Gastrocnemius medialis (tissue), 4 donors: ENCODE data around the gene MYOZ2. TPM values are rescaled to one million over a fixed set of nuclear protein-coding genes. Genes with fewer than 3 reads are reported as not detected.
A peak's percentile ranks its signal among the peaks of the same experiment; 100 is the strongest.

Source experiments
- ATAC-seq, 2 donors: fragments of 150-250 bp; one replicate each; pipeline ENCODE4 v1.9.1; 2016
- DNase-seq, 2 donors: peaks; one replicate each; pipeline ENCODE4 v3.0.0-alpha.2; 2019
- H3K27ac ChIP-seq, 4 donors: fragments of 200-600 bp; sonication (generic); 1 replicate in 1 of 4; 2 replicates in 3 of 4; pipeline ENCODE4 v1.5.1; 2016 to 2018; ENCODE audit warnings: mild to moderate bottlenecking in 2 of 4, moderate library complexity in 1 of 4
- H3K27me3 ChIP-seq, 3 donors: fragments of 200-600 bp; sonication (generic) in 2 of 3; 1 replicate in 1 of 3; 2 replicates in 2 of 3; pipeline versions ENCODE4 v1.5.1 to v1.6.0; 2016 to 2019; ENCODE audit warnings: mild to moderate bottlenecking in 1 of 3, moderate library complexity in 1 of 3
- H3K36me3 ChIP-seq, 2 donors: fragments of 200-600 bp; sonication (generic) in 1 of 2; one replicate each; pipeline ENCODE4 v1.5.1; 2017 to 2018
- H3K4me1 ChIP-seq, 2 donors: fragments of 200-600 bp; sonication (generic) in 1 of 2; one replicate each; pipeline ENCODE4 v1.5.1; 2016 to 2017; ENCODE audit warnings: mild to moderate bottlenecking in 2 of 2
- H3K4me3 ChIP-seq, 4 donors: fragments of 200-600 bp; sonication (generic) in 3 of 4; 1 replicate in 1 of 4; 2 replicates in 3 of 4; pipeline ENCODE4 v1.5.1; 2016 to 2019; ENCODE audit warnings: mild to moderate bottlenecking in 2 of 4
- H3K9me3 ChIP-seq, 3 donors: fragments of 200-600 bp; sonication (generic) in 2 of 3; 1 replicate in 1 of 3; 2 replicates in 2 of 3; pipeline ENCODE4 v1.5.1; 2016 to 2019
- CTCF ChIP-seq, 5 experiments: fragments of 450-650 bp in 3 of 5; fragments of 200-600 bp in 2 of 5; sonication (generic) in 2 of 5; IDR thresholded peaks in 4 of 5; conservative IDR thresholded peaks in 1 of 5; 1 replicate in 4 of 5; 2 replicates in 1 of 5; pipeline ENCODE4 v1.5.1; 2016 to 2019; ENCODE audit warnings: antibody characterized with exemption in 5 of 5, mild to moderate bottlenecking in 3 of 5, moderate library complexity in 3 of 5
- POLR2A ChIP-seq, 2 donors: fragments of 450-650 bp; IDR thresholded peaks; one replicate each; pipeline ENCODE4 v1.6.1; 2017; ENCODE audit warnings: antibody characterized with exemption in 2 of 2, mild to moderate bottlenecking in 2 of 2, moderate library complexity in 2 of 2
- in situ Hi-C, 4 donors: fragments of 200-750 bp; cut with MboI; loops; one replicate each; pipeline versions ENCODE4 v1.15.0 to v1.8.0; 2017; ENCODE audit warnings: low sequenced_read_pairs in 4 of 4
- intact Hi-C: fragments of 100-400 bp; cut with DNase I; formaldehyde crosslinking; loops from one replicate; pipeline ENCODE4 v1.15.1; 2023; ENCODE audit warnings: low total_unique reads
- total RNA-seq, 4 donors: library from RNA; depleted of rRNA; stranded (reverse); fragments of >200 nt; gene quantifications; one replicate each; pipeline versions ENCODE4 v1.1.0 to v1.2.3, GENCODE V29; 2016

MYOZ2 gene
- total RNA-seq, 4 donors from 2014 or later = 30.6 to 290 (median 87.9) TPM

GRCh38 chr4:119233191-119233590, 97.6 kb downstream of the MYOZ2 start:
- H3K27me3 ChIP-seq = no peaks in the 10 kb centered on the region
- DNase-seq (no peak), ATAC-seq (no peak)
- no peak overlapping the region for H3K4me3 ChIP-seq
- H3K4me1 ChIP-seq = peaks cover 41 to 42% of the 10 kb centered on the region in 2 donors
- H3K9me3 ChIP-seq = no peaks in the 10 kb centered on the region
- no peak for TF ChIP-seq CTCF (IDR thresholded peaks at IDR 0.05 in 4 of 5, conservative IDR thresholded peaks at IDR 0.05 in 1 of 5)
- no peak for TF ChIP-seq POLR2A (IDR thresholded peaks at IDR 0.05)
- intact Hi-C loops (no loop called here), in situ Hi-C loops (no loop called here)
- peak overlapping the region in 3 of 4 donors; percentile 3 to 53 (median 13) for H3K27ac ChIP-seq
- H3K36me3 ChIP-seq = peaks cover 0 to 39% of the 10 kb centered on the region in 2 donors

DNA sequence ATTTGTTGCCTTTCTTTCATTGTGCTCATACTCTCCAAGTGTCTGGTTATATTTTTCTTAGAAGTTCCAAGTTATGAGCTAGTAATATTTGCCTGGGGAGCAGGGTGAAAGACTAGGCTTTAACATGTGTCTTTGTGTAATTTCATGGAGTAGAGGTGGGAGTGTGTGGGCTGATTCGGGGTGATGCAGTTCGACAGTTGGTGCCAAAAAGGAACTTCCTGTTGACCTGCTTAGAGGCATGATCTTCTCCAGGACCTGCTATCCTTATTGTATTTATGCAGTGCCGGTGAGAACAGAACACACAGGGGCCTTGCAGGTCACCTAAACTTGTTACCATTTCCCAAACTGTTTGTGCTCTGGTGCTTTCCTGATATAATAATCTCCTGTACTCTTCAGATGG, 98.1 kb downstream of the MYOZ2 start:
- H3K4me1 ChIP-seq = peaks cover 39 to 42% of the 10 kb centered on the region in 2 donors
- intact Hi-C loops = no loop called here
- no peaks in the 10 kb centered on the region for H3K9me3 ChIP-seq
- in situ Hi-C loops = no loop called here
- DNase-seq = no peak
- H3K27ac ChIP-seq = peak overlapping the region in 3 of 4 donors; percentile 5 to 53 (median 13)
- TF ChIP-seq POLR2A (IDR thresholded peaks at IDR 0.05) (no peak), CTCF (IDR thresholded peaks at IDR 0.05 in 4 of 5, conservative IDR thresholded peaks at IDR 0.05 in 1 of 5) (no peak)
- ATAC-seq = no peak
- peaks cover 0 to 40% of the 10 kb centered on the region in 2 donors for H3K36me3 ChIP-seq
- H3K4me3 ChIP-seq = no peak overlapping the region
- no peaks in the 10 kb centered on the region for H3K27me3 ChIP-seq

GRCh38 chr4:119237201-119237600, 101.6 kb downstream of the MYOZ2 start:
- no peaks in the 10 kb centered on the region for H3K9me3 ChIP-seq
- no peaks in the 10 kb centered on the region for H3K27me3 ChIP-seq
- H3K4me1 ChIP-seq = peaks cover 51 to 54% of the 10 kb centered on the region in 2 donors
- in situ Hi-C loops (no loop called here), intact Hi-C loops (no loop called here)
- no peak for TF ChIP-seq CTCF (IDR thresholded peaks at IDR 0.05 in 4 of 5, conservative IDR thresholded peaks at IDR 0.05 in 1 of 5)
- TF ChIP-seq POLR2A (IDR thresholded peaks at IDR 0.05) = no peak
- H3K4me3 ChIP-seq = no peak overlapping the region
- H3K36me3 ChIP-seq = peaks cover 4 to 46% of the 10 kb centered on the region in 2 donors
- no peak for ATAC-seq
- DNase-seq = no peak
- peak overlapping the region; percentile 2 to 65 (median 26) for H3K27ac ChIP-seq

Other genes with a start within 250 kb of the MYOZ2 start
- 1,000 to 10,000 TPM in 3 of 4 donors, 100 to 1,000 TPM in 1; 998 to 4,186 (median 1,764) TPM for gene SYNPO2, start 247.0 kb upstream of the MYOZ2 start, total RNA-seq
- gene USP53, start 76.9 kb downstream of the MYOZ2 start, total RNA-seq = 100 to 1,000 TPM in 1 of 4 donors, 10 to 100 TPM in 3; 56.9 to 190 (median 98.5) TPM
- gene FABP2, start 186.3 kb downstream of the MYOZ2 start, total RNA-seq = under 1 TPM in 1 of 4 donors, not detected in 3; 0.15 TPM